ENCODE results near the gene ZNF546.
"Not testable (repeated sequence)": the region's sequence is repeated elsewhere in the genome, so short reads cannot be mapped to it uniquely, and the experiment has no call there.

Gene ZNF546

GRCh38 chr19:39983695-39984300 is 13.1 kb upstream of the ZNF546 start:
- in situ Hi-C loops (cut with MboI; ENCODE audit: low sequenced_read_pairs), result no loop called here

GRCh38 chr19:39986643-39987042 is 10.2 kb upstream of the ZNF546 start:
- in situ Hi-C loops (cut with MboI; ENCODE audit: low sequenced_read_pairs), result no loop called here

GRCh38 chr19:39987167-39987566 is 9.7 kb upstream of the ZNF546 start:
- in situ Hi-C loops (cut with MboI; ENCODE audit: low sequenced_read_pairs), result no loop called here

GRCh38 chr19:39987596-39987995 is 9.3 kb upstream of the ZNF546 start:
- in situ Hi-C loops (cut with MboI; ENCODE audit: low sequenced_read_pairs), result no loop called here

- in situ Hi-C loops (cut with MboI; ENCODE audit: low sequenced_read_pairs), result no loop called here
These were observed 3.3 kb upstream of the ZNF546 start for GRCh38 chr19:39993605-39994004.

- in situ Hi-C loops (cut with MboI; ENCODE audit: low sequenced_read_pairs), result no loop called here
These were observed 2.5 kb upstream of the ZNF546 start for GRCh38 chr19:39994361-39994760.

GRCh38 chr19:39995794-39996193 is 1.1 kb upstream of the ZNF546 start:
- in situ Hi-C loops (cut with MboI; ENCODE audit: low sequenced_read_pairs), result no loop called here

GRCh38 chr19:39996218-39996810 is 546 bp upstream of the ZNF546 start:
- in situ Hi-C loops (cut with MboI; ENCODE audit: low sequenced_read_pairs), result no loop called here

GRCh38 chr19:39997638-39998216 is 867 bp downstream of the ZNF546 start:
- in situ Hi-C loops (cut with MboI; ENCODE audit: low sequenced_read_pairs), result no loop called here

- in situ Hi-C loops (cut with MboI; ENCODE audit: low sequenced_read_pairs), result no loop called here
These were observed 1.6 kb downstream of the ZNF546 start for GRCh38 chr19:39998501-39998900.

- in situ Hi-C loops (cut with MboI; ENCODE audit: low sequenced_read_pairs), result no loop called here
These were observed 8.9 kb downstream of the ZNF546 start for GRCh38 chr19:40005691-40006272.

GRCh38 chr19:40006273-40006691 is 9.4 kb downstream of the ZNF546 start:
- in situ Hi-C loops (cut with MboI; ENCODE audit: low sequenced_read_pairs), result no loop called here

GRCh38 chr19:40009674-40010073 is 12.8 kb downstream of the ZNF546 start:
- in situ Hi-C loops (cut with MboI; ENCODE audit: low sequenced_read_pairs), result no loop called here

GRCh38 chr19:40013991-40014390 is 17.1 kb downstream of the ZNF546 start:
- in situ Hi-C loops (cut with MboI; ENCODE audit: low sequenced_read_pairs), result no loop called here

- in situ Hi-C loops (cut with MboI; ENCODE audit: low sequenced_read_pairs), result no loop called here
These were observed 27.1 kb downstream of the ZNF546 start for GRCh38 chr19:40023969-40024368.

- in situ Hi-C loops (cut with MboI; ENCODE audit: low sequenced_read_pairs), result no loop called here
These were observed 29.2 kb downstream of the ZNF546 start for GRCh38 chr19:40025938-40026596.

- in situ Hi-C loops (cut with MboI; ENCODE audit: low sequenced_read_pairs), result no loop called here
These were observed 29.7 kb downstream of the ZNF546 start for GRCh38 chr19:40026597-40026970.

- in situ Hi-C loops (cut with MboI; ENCODE audit: low sequenced_read_pairs), result no loop called here
These were observed 37.2 kb downstream of the ZNF546 start for GRCh38 chr19:40033989-40034560.

- in situ Hi-C loops (cut with MboI; ENCODE audit: low sequenced_read_pairs), result no loop called here
These were observed 39.1 kb downstream of the ZNF546 start for GRCh38 chr19:40035996-40036395.

- in situ Hi-C loops (cut with MboI; ENCODE audit: low sequenced_read_pairs), result not testable (repeated sequence)
These were observed 41.2 kb downstream of the ZNF546 start for GRCh38 chr19:40038047-40038446.

- in situ Hi-C loops (cut with MboI; ENCODE audit: low sequenced_read_pairs), result not testable (repeated sequence)
These were observed 44.9 kb downstream of the ZNF546 start for GRCh38 chr19:40041718-40042117.
